Activated CD8-positive, alpha-beta T cell treated with anti-CD3 and anti-CD28 coated beads, Interleukin-2, amount 10 ng/mL, durations not matched to agents 7 days and 5 days (primary cell): ENCODE results near the gene ACYP2. TPM values are rescaled to one million over a fixed set of nuclear protein-coding genes. Genes with fewer than 3 reads are reported as not detected.
"Not testable (repeated sequence)": the region's sequence is repeated elsewhere in the genome, so short reads cannot be mapped to it uniquely, and the experiment has no call there.

Experiments
- ATAC-seq: fragments of 150-1000 bp; cut with Tn5 transposase; one replicate; pipeline ENCODE4 v1.10.0; 2021; ENCODE audit warnings: moderate library complexity
- CTCF ChIA-PET: fragments of 350-600 bp; sonication (Branson Sonifier 250); formaldehyde crosslinking; loops from one replicate; lab custom pipeline; 2021; ENCODE audit warnings: antibody characterized with exemption; lab: Charles Lee
- POLR2A ChIA-PET: fragments of 350-600 bp; sonication (Branson Sonifier 250); formaldehyde crosslinking; loops from one replicate; lab custom pipeline; 2021; ENCODE audit warnings: antibody characterized with exemption; lab: Charles Lee
- DNase-seq: peaks from one replicate; pipeline ENCODE4 v3.0.0-alpha.2; 2020
- H3K27ac Mint-ChIP-seq: one replicate; pipeline ENCODE4 v1.8.0; 2021; ENCODE audit warnings: mild to moderate bottlenecking, mixed read lengths
- H3K27me3 Mint-ChIP-seq: one replicate; pipeline ENCODE4 v1.8.0; 2021; ENCODE audit warnings: low read depth, mixed read lengths
- H3K36me3 Mint-ChIP-seq: one replicate; pipeline ENCODE4 v1.8.0; 2021; ENCODE audit warnings: low read depth, mixed read lengths
- H3K4me1 Mint-ChIP-seq: one replicate; pipeline ENCODE4 v1.8.0; 2021; ENCODE audit warnings: low read depth, mixed read lengths
- H3K4me3 Mint-ChIP-seq: one replicate; pipeline ENCODE4 v1.8.0; 2021; ENCODE audit warnings: mild to moderate bottlenecking, mixed read lengths
- H3K9me3 Mint-ChIP-seq: one replicate; pipeline ENCODE4 v1.8.0; 2022; ENCODE audit warnings: mixed read lengths; ENCODE audit not compliant: insufficient read depth
- total RNA-seq, 2 experiments: library from RNA; stranded (reverse); gene quantifications; one replicate each; pipeline ENCODE4 v1.2.3, GENCODE V29; 2021

Gene ACYP2
- total RNA-seq: 1 to 10 TPM; 9.0 to 9.6 TPM

DNA sequence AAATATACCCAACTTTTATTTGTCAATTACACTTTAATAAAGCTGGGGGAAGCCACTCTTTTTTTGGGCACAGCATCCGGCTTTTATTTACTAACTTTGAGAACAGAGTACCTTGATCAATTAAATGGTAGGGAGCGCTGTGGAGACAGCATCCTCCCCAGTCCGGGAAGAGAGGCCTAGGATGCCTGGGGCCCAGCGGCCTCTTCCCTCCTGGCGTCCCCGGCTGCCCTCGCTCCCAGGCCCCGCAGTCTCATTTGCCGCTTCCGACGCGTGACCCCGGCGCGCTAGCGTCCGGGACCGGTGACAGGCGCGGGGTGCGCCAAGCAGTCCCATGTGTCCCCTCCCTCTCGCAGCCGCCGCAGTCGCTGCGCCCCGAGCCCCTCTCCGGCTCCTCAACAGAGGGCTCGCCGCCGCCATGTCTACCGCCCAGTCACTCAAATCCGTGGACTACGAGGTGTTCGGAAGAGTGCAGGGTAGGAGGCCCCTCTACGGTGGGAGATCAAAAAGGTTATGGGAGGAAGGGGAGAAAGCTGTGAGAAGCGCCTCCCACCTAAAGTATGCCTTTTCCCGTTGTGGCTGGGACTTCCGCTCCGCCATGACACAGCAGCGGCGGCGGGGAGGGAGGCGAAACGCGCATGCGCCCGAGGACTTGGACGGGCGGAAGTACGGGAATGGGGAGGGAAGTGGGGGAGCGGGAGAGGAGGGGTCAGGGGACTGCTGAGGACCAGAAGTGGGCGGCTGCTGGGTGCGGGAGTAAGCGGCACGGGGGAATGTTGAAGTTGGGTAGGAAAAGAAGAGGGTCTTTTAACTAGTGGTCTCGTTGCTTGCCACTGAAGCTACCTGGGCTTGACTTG lies at the start of gene ACYP2:
ACYP2 (plus strand) TSS at position 332 of the 854 bp plus-strand sequence.
- H3K27me3 Mint-ChIP-seq: peaks cover 5% of the 10 kb centered on the region

GRCh38 chr2:54065891-54066290 lies 49.5 kb upstream of the ACYP2 start:
- H3K9me3 Mint-ChIP-seq: no peaks in the 10 kb centered on the region
- no peak overlapping the region for H3K27ac Mint-ChIP-seq
- ChIA-PET CTCF (no interaction called here), POLR2A (no interaction called here)
- H3K4me3 Mint-ChIP-seq: no peak overlapping the region
- DNase-seq: no peak
- no peak for ATAC-seq
- H3K36me3 Mint-ChIP-seq: no peaks in the 10 kb centered on the region
- H3K4me1 Mint-ChIP-seq: no peaks in the 10 kb centered on the region
- no peaks in the 10 kb centered on the region for H3K27me3 Mint-ChIP-seq

More for the DNA sequence above, at the start of gene ACYP2:
- ChIA-PET CTCF (interaction anchor here (1.0 to 2.2 kb wide), 3 partner anchors 9 to 387 kb away, joined by 3 to 16 read pairs (median 3); no protein-coding TSS in a partner anchor), POLR2A (interaction anchor here (0.6 to 1.6 kb wide), 7 partner anchors 9 to 1122 kb away, joined by 3 to 5 read pairs (median 3); partner anchors contain the start of gene CHAC2)
- Mint-ChIP-seq H3K27ac (peak within 1 kb of the TSS; percentile 98), H3K36me3 (peaks cover 26% of the 10 kb centered on the region), H3K4me1 (peaks cover 15% of the 10 kb centered on the region), H3K4me3 (peak within 1 kb of the TSS; percentile 87), H3K9me3 (peaks cover 12% of the 10 kb centered on the region)
- ATAC-seq (peak; percentile 90), DNase-seq (peak; percentile 93)

GRCh38 chr2:54067851-54068375 lies 47.5 kb upstream of the ACYP2 start:
- ATAC-seq (no peak), DNase-seq (no peak)
- no peak overlapping the region for H3K4me3 Mint-ChIP-seq
- ChIA-PET POLR2A (interaction anchor here (0.5 kb wide), 1 partner anchor 18 kb away, joined by 3 read pairs; no protein-coding TSS in a partner anchor), CTCF (no interaction called here)
- H3K4me1 Mint-ChIP-seq: no peaks in the 10 kb centered on the region
- H3K27ac Mint-ChIP-seq: peak overlapping the region; percentile 41
- no peaks in the 10 kb centered on the region for H3K36me3 Mint-ChIP-seq
- no peaks in the 10 kb centered on the region for H3K27me3 Mint-ChIP-seq
- no peaks in the 10 kb centered on the region for H3K9me3 Mint-ChIP-seq

GRCh38 chr2:54072483-54072882 lies 42.9 kb upstream of the ACYP2 start:
- H3K4me1 Mint-ChIP-seq, H3K27me3 Mint-ChIP-seq, ATAC-seq, H3K4me3 Mint-ChIP-seq, DNase-seq, POLR2A ChIA-PET, H3K27ac Mint-ChIP-seq, H3K9me3 Mint-ChIP-seq, H3K36me3 Mint-ChIP-seq: not testable (repeated sequence)
- CTCF ChIA-PET: interaction anchor here (1.1 kb wide), 1 partner anchor 16 kb away, joined by 3 read pairs; no protein-coding TSS in a partner anchor

GRCh38 chr2:54073796-54074195 lies 41.6 kb upstream of the ACYP2 start:
- DNase-seq (no peak), ATAC-seq (no peak)
- ChIA-PET CTCF (no interaction called here), POLR2A (no interaction called here)
- H3K27ac Mint-ChIP-seq: no peak overlapping the region
- H3K36me3 Mint-ChIP-seq: no peaks in the 10 kb centered on the region
- no peak overlapping the region for H3K4me3 Mint-ChIP-seq
- H3K4me1 Mint-ChIP-seq: peaks cover 8% of the 10 kb centered on the region
- H3K9me3 Mint-ChIP-seq: no peaks in the 10 kb centered on the region
- H3K27me3 Mint-ChIP-seq: no peaks in the 10 kb centered on the region

DNA sequence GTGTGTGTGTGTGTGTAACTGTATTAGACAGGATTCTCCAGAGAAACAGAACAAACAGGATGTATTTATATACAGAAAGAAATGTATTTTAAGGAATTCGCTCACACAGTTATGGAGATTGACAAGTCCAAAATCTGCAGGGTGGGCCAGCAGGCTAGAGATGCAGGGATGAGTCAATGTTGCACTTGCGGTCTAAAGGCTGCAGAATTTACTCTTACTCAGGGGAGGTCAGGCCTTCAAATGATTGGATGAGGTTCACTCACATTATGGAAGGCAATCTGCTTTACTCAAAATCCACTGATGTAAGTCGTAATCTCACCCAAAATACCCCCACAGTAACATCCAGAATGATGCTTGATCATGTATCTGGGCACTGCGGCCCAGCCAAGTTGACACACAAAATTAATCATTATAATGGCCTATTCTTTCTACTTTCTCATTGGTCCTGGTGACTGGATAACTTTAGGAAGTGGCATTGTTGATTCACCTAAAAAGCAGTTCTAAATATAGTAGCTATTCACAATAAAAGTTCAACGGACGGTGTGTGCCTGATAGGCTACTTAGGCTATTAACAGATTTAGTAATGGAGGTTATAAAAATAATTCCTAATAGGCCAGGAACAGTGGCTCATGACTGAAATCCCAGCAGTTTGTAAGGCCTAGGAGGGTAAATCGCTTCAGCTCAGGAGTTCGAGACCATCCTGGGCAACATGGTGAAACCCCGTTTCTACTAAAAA lies 40.6 kb upstream of the ACYP2 start:
- H3K27me3 Mint-ChIP-seq: no peaks in the 10 kb centered on the region
- ATAC-seq (no peak), DNase-seq (no peak)
- H3K36me3 Mint-ChIP-seq: no peaks in the 10 kb centered on the region
- no peak overlapping the region for H3K27ac Mint-ChIP-seq
- CTCF ChIA-PET: no interaction called here
- H3K4me3 Mint-ChIP-seq: no peak overlapping the region
- POLR2A ChIA-PET: no interaction called here
- peaks cover 8% of the 10 kb centered on the region for H3K4me1 Mint-ChIP-seq
- no peaks in the 10 kb centered on the region for H3K9me3 Mint-ChIP-seq

- Mint-ChIP-seq H3K36me3 (no peaks in the 10 kb centered on the region), H3K4me3 (no peak overlapping the region), H3K9me3 (no peaks in the 10 kb centered on the region), H3K27ac (no peak overlapping the region), H3K4me1 (peaks cover 10% of the 10 kb centered on the region), H3K27me3 (no peaks in the 10 kb centered on the region)
- ChIA-PET POLR2A (no interaction called here), CTCF (no interaction called here)
- ATAC-seq (no peak), DNase-seq (no peak)
These were observed 38.8 kb upstream of the ACYP2 start for GRCh38 chr2:54076586-54076985.

DNA sequence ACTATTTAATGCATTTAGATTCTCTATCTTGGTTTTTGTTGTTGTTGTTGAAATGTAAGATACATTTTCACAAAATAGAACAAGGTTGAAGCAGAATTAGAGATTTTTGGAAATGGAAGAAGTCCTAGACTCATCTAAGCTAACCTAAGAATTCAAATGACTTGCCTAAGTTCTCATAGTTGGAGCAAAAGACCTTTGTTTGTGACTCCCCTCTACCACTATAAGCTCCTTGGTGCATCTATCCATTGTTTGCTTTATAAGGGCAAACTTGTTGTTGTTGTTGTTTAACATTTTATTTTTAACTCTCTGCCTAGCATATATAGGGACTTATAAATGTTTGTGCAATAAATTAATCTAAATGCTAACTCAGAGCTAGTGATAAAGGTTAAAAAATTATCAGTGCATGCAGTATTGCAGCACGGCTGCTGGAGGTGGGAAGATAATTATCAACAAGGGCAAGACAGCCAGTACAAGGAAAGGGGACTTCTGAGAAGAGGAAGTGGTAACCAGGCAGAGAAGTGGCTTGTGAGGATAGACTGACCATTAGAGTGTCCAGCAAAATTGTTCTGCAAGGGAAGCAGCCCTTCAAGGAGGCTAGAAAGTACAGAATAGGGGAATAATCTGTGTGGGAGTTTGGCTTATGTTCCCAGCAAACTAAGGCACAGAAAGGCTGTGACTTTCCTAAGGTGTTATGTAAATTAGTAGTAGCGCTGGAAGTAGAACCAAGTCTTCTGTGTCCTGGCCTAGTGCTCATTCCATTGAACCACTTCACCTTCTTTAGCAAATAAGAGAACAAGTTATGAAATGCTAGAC lies 38.1 kb upstream of the ACYP2 start:
- no peaks in the 10 kb centered on the region for H3K36me3 Mint-ChIP-seq
- no peak for ATAC-seq
- H3K27ac Mint-ChIP-seq: no peak overlapping the region
- no peaks in the 10 kb centered on the region for H3K27me3 Mint-ChIP-seq
- no peak overlapping the region for H3K4me3 Mint-ChIP-seq
- DNase-seq: no peak
- peaks cover 16% of the 10 kb centered on the region for H3K4me1 Mint-ChIP-seq
- POLR2A ChIA-PET: no interaction called here
- H3K9me3 Mint-ChIP-seq: no peaks in the 10 kb centered on the region
- CTCF ChIA-PET: no interaction called here

- Mint-ChIP-seq H3K9me3 (no peaks in the 10 kb centered on the region), H3K4me3 (no peak overlapping the region), H3K27ac (no peak overlapping the region), H3K4me1 (peaks cover 16% of the 10 kb centered on the region), H3K36me3 (no peaks in the 10 kb centered on the region), H3K27me3 (no peaks in the 10 kb centered on the region)
- ChIA-PET POLR2A (no interaction called here), CTCF (no interaction called here)
- DNase-seq (no peak), ATAC-seq (no peak)
These were observed 36.1 kb upstream of the ACYP2 start for GRCh38 chr2:54079331-54079730.

DNA sequence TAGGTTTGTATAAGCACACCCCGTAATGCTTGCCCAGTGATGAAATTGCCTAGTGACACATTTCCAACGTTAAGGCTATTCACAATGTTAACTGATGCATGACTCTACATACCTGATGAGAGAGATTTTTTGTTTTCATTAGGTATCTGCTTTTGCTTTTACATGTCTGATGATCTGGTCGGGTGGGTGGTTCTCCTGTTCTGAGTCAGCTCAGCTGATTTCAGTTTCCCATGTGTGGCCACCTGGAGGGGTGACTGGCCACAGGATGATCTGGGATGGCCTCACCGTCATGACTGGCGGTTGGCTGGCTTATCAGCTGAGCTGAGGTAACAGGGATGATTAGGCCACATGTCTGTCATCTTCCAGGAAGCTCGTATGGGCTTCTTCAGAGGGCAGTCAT lies 33.8 kb upstream of the ACYP2 start:
- POLR2A ChIA-PET: no interaction called here
- no peak overlapping the region for H3K27ac Mint-ChIP-seq
- no peak overlapping the region for H3K4me3 Mint-ChIP-seq

DNA sequence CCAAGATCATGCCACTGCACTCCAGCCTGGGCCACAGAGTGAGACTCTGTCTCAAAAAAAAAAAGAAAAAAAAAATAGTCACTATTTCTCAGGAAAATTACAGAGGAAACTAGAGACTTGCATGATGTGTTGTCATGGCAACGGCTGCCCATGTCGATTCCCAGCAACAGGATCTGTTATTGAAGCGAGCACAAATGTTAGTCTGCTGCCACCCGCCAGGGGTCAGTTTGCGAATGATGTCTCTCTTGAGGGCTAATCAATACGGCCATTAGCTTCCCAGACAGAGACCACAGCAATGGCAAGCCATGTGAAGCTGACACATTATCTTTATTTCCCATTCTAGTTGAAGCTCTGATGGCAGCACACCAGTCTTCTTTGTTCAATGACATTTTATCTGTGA lies 32.4 kb upstream of the ACYP2 start:
- H3K27me3 Mint-ChIP-seq: no peaks in the 10 kb centered on the region
- DNase-seq (no peak), ATAC-seq (no peak)
- no peak overlapping the region for H3K27ac Mint-ChIP-seq
- H3K9me3 Mint-ChIP-seq: no peaks in the 10 kb centered on the region
- peaks cover 9% of the 10 kb centered on the region for H3K4me1 Mint-ChIP-seq
- POLR2A ChIA-PET: no interaction called here
- CTCF ChIA-PET: interaction anchor here (1.6 kb wide), 1 partner anchor 24 kb away, joined by 7 read pairs; no protein-coding TSS in a partner anchor
- H3K36me3 Mint-ChIP-seq: no peaks in the 10 kb centered on the region
- no peak overlapping the region for H3K4me3 Mint-ChIP-seq

More for the DNA sequence above, 33.8 kb upstream of the ACYP2 start:
- Mint-ChIP-seq H3K27me3 (no peaks in the 10 kb centered on the region), H3K4me1 (peaks cover 16% of the 10 kb centered on the region), H3K9me3 (no peaks in the 10 kb centered on the region), H3K36me3 (no peaks in the 10 kb centered on the region)
- DNase-seq (peak; percentile 57), ATAC-seq (peak; percentile 47)
- CTCF ChIA-PET: interaction anchor here (1.6 kb wide), 1 partner anchor 25 kb away, joined by 7 read pairs; no protein-coding TSS in a partner anchor
